KBM-7 (cell line): ENCODE measurements around the gene SMG6.

ENCODE experiments used
- DNase-seq: peaks from one replicate; pipeline ENCODE4 v3.0.0-alpha.2; 2015
- in situ Hi-C: fragments of 300-500 bp; cut with MboI; formaldehyde crosslinking; loops from 2 replicates; pipeline ENCODE4 v1.14.3; 2020; ENCODE audit warnings: low sequenced_read_pairs, low pct_unique_long_range_greater_than_20kb, mixed read lengths

Gene SMG6

GRCh38 chr17:2076087-2076984 lies 227.2 kb downstream of the SMG6 start:
- DNase-seq, result no peak
- in situ Hi-C loops, result no loop called here

GRCh38 chr17:2075336-2076086 lies 228.1 kb downstream of the SMG6 start:
- no peak for DNase-seq

GRCh38 chr17:2074919-2075318 lies 228.7 kb downstream of the SMG6 start:
- in situ Hi-C loops, result loop anchor here (25.0 kb wide), 1 partner anchor 162 kb away; no protein-coding TSS in a partner anchor
- no peak for DNase-seq

More at GRCh38 chr17:2075336-2076086, 228.1 kb downstream of the SMG6 start:
- in situ Hi-C loops, result no loop called here

GRCh38 chr17:2071455-2072281 lies 231.9 kb downstream of the SMG6 start:
- DNase-seq, result peak; percentile 35
- in situ Hi-C loops, result loop anchor here (25.0 kb wide), 1 partner anchor 166 kb away; no protein-coding TSS in a partner anchor

- in situ Hi-C loops, result loop anchor here (25.0 kb wide), 1 partner anchor 166 kb away; no protein-coding TSS in a partner anchor
These were observed 232.6 kb downstream of the SMG6 start for GRCh38 chr17:2071024-2071385.

GRCh38 chr17:2070241-2071023 lies 233.2 kb downstream of the SMG6 start:
- DNase-seq, result no peak
- in situ Hi-C loops, result loop anchor here (25.0 kb wide), 1 partner anchor 167 kb away; no protein-coding TSS in a partner anchor

More at GRCh38 chr17:2071024-2071385, 232.6 kb downstream of the SMG6 start:
- DNase-seq, result no peak

GRCh38 chr17:2068519-2069051 lies 235.0 kb downstream of the SMG6 start:
- no peak for DNase-seq
- in situ Hi-C loops, result loop anchor here (25.0 kb wide), 1 partner anchor 169 kb away; no protein-coding TSS in a partner anchor

- in situ Hi-C loops, result loop anchor here (25.0 kb wide), 1 partner anchor 169 kb away; no protein-coding TSS in a partner anchor
- DNase-seq, result no peak
These were observed 235.5 kb downstream of the SMG6 start for GRCh38 chr17:2068031-2068518.

- no peak for DNase-seq
- in situ Hi-C loops, result loop anchor here (25.0 kb wide), 1 partner anchor 170 kb away; no protein-coding TSS in a partner anchor
These were observed 236.0 kb downstream of the SMG6 start for GRCh38 chr17:2067608-2068024.

GRCh38 chr17:2067048-2067561 lies 236.5 kb downstream of the SMG6 start:
- DNase-seq, result no peak
- in situ Hi-C loops, result loop anchor here (25.0 kb wide), 1 partner anchor 170 kb away; no protein-coding TSS in a partner anchor

- in situ Hi-C loops, result loop anchor here (25.0 kb wide), 1 partner anchor 171 kb away; no protein-coding TSS in a partner anchor
- DNase-seq, result no peak
These were observed 237.6 kb downstream of the SMG6 start for GRCh38 chr17:2065949-2066400.

GRCh38 chr17:2064980-2065785 lies 238.4 kb downstream of the SMG6 start:
- peak; percentile 75 for DNase-seq
- in situ Hi-C loops, result loop anchor here (25.0 kb wide), 1 partner anchor 172 kb away; no protein-coding TSS in a partner anchor

GRCh38 chr17:2064520-2064971 lies 239.0 kb downstream of the SMG6 start:
- DNase-seq, result no peak
- in situ Hi-C loops, result loop anchor here (25.0 kb wide), 1 partner anchor 173 kb away; no protein-coding TSS in a partner anchor

- DNase-seq, result no peak
- in situ Hi-C loops, result loop anchor here (25.0 kb wide), 1 partner anchor 173 kb away; no protein-coding TSS in a partner anchor
These were observed 239.5 kb downstream of the SMG6 start for GRCh38 chr17:2064147-2064489.

GRCh38 chr17:2063261-2064146 lies 240.1 kb downstream of the SMG6 start:
- DNase-seq, result no peak
- in situ Hi-C loops, result loop anchor here (25.0 kb wide), 1 partner anchor 174 kb away; no protein-coding TSS in a partner anchor
